GM12878 (cell line): ENCODE data around the gene KLC3. TPM values are rescaled to one million over a fixed set of nuclear protein-coding genes. Genes with fewer than 3 reads are reported as not detected.

ENCODE experiments used
- ATAC-seq: fragments of 200-7000 bp; cut with Tn5 transposase; 3 replicates; pipeline ENCODE4 v1.9.1; 2020; ENCODE audit warnings: mild to moderate bottlenecking, moderate library complexity
- BruUV-seq: library from RNA; stranded (reverse); fragments of 400-500 nt; replicated peaks from 2 replicates; lab custom pipeline; 2021; lab: Mats Ljungman, UMichigan
- CTCF ChIA-PET: fragments of 300-600 bp; sonication (Branson Sonifier 250); formaldehyde crosslinking; extraction: SDS; loops from one replicate; lab custom pipeline; 2021; ENCODE audit warnings: inconsistent platforms; lab: Yijun Ruan, JAX
- POLR2A ChIA-PET: fragments of 350-600 bp; formaldehyde crosslinking; extraction: SDS; loops from one replicate; lab custom pipeline; 2021; ENCODE audit warnings: inconsistent platforms; lab: Charles Lee
- RAD21 ChIA-PET: fragments of 300-600 bp; sonication (Branson Sonifier 250); formaldehyde crosslinking; loops from one replicate; lab custom pipeline; 2023; ENCODE audit warnings: antibody characterized with exemption; ENCODE audit not compliant: unreplicated experiment; lab: Charles Lee
- SMC1A ChIA-PET: fragments of 300-600 bp; sonication (Branson Sonifier 250); formaldehyde crosslinking; loops from one replicate; lab custom pipeline; 2023; ENCODE audit not compliant: unreplicated experiment, uncharacterized antibody; lab: Charles Lee
- DNase-seq: peaks from one replicate; pipeline ENCODE4 v3.0.0-alpha.2; 2011; ENCODE audit warnings: low read depth, low spot score
- FAIRE-seq: peaks from 3 replicates; lab custom pipeline; 2011; peaks lifted over from hg19 to GRCh38; lab: Jason Lieb, UNC
- H2AFZ ChIP-seq: 2 replicates; pipeline ENCODE4 v1.6.0; 2011; ENCODE audit warnings: low read depth, low read length, control low read depth; ENCODE audit not compliant: control insufficient read depth
- H3K27ac ChIP-seq: 2 replicates; pipeline ENCODE4 v1.5.1; 2011; ENCODE audit warnings: control low read depth; ENCODE audit not compliant: control insufficient read depth, insufficient read depth
- H3K27me3 ChIP-seq, 2 experiments: replicated peaks in 1 of 2; 2 replicates each; pipeline versions ENCODE4 v1.6.0 to v1.6.1; 2011; ENCODE audit warnings: low read length in 1 of 2; ENCODE audit not compliant: control insufficient read depth in 2 of 2, insufficient read depth in 2 of 2
- H3K36me3 ChIP-seq, 2 experiments: 2 replicates each; pipeline ENCODE4 v1.5.1; 2011; ENCODE audit warnings: low read length in 1 of 2; ENCODE audit not compliant: control insufficient read depth in 2 of 2, insufficient read depth in 2 of 2
- H3K4me1 ChIP-seq: 2 replicates; pipeline ENCODE4 v1.6.1; 2011; ENCODE audit warnings: mild to moderate bottlenecking, low read length, moderate library complexity, mixed read lengths; ENCODE audit not compliant: control insufficient read depth, insufficient read depth
- H3K4me2 ChIP-seq: 2 replicates; pipeline ENCODE4 v1.6.0; 2011; ENCODE audit warnings: control low read depth; ENCODE audit not compliant: control insufficient read depth, insufficient read depth
- H3K4me3 ChIP-seq: fragments of 200-600 bp; sonication (generic); 2 replicates; pipeline ENCODE4 v1.5.1; 2016
- H3K79me2 ChIP-seq: 2 replicates; pipeline ENCODE4 v1.6.0; 2011; ENCODE audit warnings: low read length; ENCODE audit not compliant: control insufficient read depth, insufficient read depth
- H3K9ac ChIP-seq: 2 replicates; pipeline ENCODE4 v1.8.0; 2011; ENCODE audit warnings: low read length, control low read depth, mixed read lengths; ENCODE audit not compliant: control insufficient read depth, insufficient read depth
- H3K9me3 ChIP-seq: replicated peaks from 3 replicates; pipeline ENCODE4 v1.5.1; 2011; ENCODE audit warnings: mild to moderate bottlenecking, low read length; ENCODE audit not compliant: control insufficient read depth, insufficient read depth
- H4K20me1 ChIP-seq: 2 replicates; pipeline ENCODE4 v1.6.0; 2011; ENCODE audit not compliant: control insufficient read depth, insufficient read depth
- HDGF ChIP-seq: fragments of 450-650 bp; IDR thresholded peaks from 2 replicates; pipeline ENCODE4 v1.6.1; 2016; ENCODE audit warnings: antibody characterized with exemption
- IRF3 ChIP-seq: fragments of 450-650 bp; IDR thresholded peaks from 2 replicates; pipeline ENCODE4 v1.6.1; 2014; ENCODE audit warnings: mild to moderate bottlenecking
- JUNB ChIP-seq: IDR thresholded peaks from 2 replicates; pipeline ENCODE4 v1.6.1; 2016; ENCODE audit warnings: antibody characterized with exemption, mild to moderate bottlenecking
- JUND ChIP-seq: IDR thresholded peaks from 2 replicates; pipeline ENCODE4 v1.6.1; 2012; ENCODE audit warnings: low read depth, mild to moderate bottlenecking, low read length, improper control_type of control experiment, moderate library complexity
- PML ChIP-seq: IDR thresholded peaks from 2 replicates; pipeline ENCODE4 v1.6.1; 2012; ENCODE audit warnings: low read length, inconsistent platforms
- POLR2AphosphoS5 ChIP-seq: IDR thresholded peaks from 2 replicates; pipeline ENCODE4 v1.6.1; 2011; ENCODE audit warnings: mild to moderate bottlenecking, low read length, inconsistent platforms
- SIX5 ChIP-seq: IDR thresholded peaks from 2 replicates; pipeline ENCODE4 v1.6.1; 2011; ENCODE audit warnings: mild to moderate bottlenecking, low read depth, low read length, moderate library complexity; ENCODE audit not compliant: severe bottlenecking
- TAF1 ChIP-seq: IDR thresholded peaks from 2 replicates; pipeline ENCODE4 v1.6.1; 2011; ENCODE audit warnings: mild to moderate bottlenecking, low read depth, low read length, borderline replicate concordance
- TCF12 ChIP-seq: IDR thresholded peaks from 2 replicates; pipeline ENCODE4 v1.6.1; 2011; ENCODE audit warnings: low read depth, mild to moderate bottlenecking, low read length
- YY1 ChIP-seq: IDR thresholded peaks from 2 replicates; pipeline ENCODE4 v1.6.1; 2011; ENCODE audit warnings: low read depth, mild to moderate bottlenecking, low read length
- WGBS: methylation state at CpG from one replicate; pipeline ENCODE4 v1.1.6; 2016; ENCODE audit warnings: low lambda C conversion rate; ENCODE audit not compliant: insufficient replicate concordance, insufficient coverage; ENCODE audit errors: missing lambda C conversion rate; 5-methylcytosine and 5-hydroxymethylcytosine counted together
- in situ Hi-C: fragments of 300-500 bp; cut with MboI; formaldehyde crosslinking; loops from 9 replicates; pipeline ENCODE4 v1.14.3; 2018; ENCODE audit warnings: mixed read lengths
- intact Hi-C: fragments of 100-400 bp; cut with micrococcal nuclease; formaldehyde crosslinking; loops from one replicate; pipeline ENCODE4 v1.14.2; 2022; ENCODE audit not compliant: unreplicated experiment
- polyA plus RNA-seq, 11 experiments: library from polyadenylated mRNA; depleted of rRNA in 4 of 11; unstranded in 6 of 11; stranded (reverse) in 5 of 11; fragments of >200 nt; fragmentation: Nextera tagmentation in 4 of 11; fragmentation: Illumina TruSeq in 1 of 11; extraction: Ambion mirVana in 4 of 11; extraction: Trizol in 1 of 11; gene quantifications; 1 replicate in 1 of 11; 2 replicates in 10 of 11; pipeline versions ENCODE4 v1.2.1 to v1.2.3, GENCODE V29; 2011 to 2016; ENCODE audit warnings: inconsistent platforms in 2 of 11, missing spikeins in 2 of 11, low read depth in 1 of 11
- total RNA-seq, 4 experiments: library from RNA; depleted of rRNA in 3 of 4; stranded (reverse); fragments of >200 nt in 3 of 4; fragmentation: Illumina TruSeq in 1 of 4; extraction: Trizol in 1 of 4; gene quantifications; 2 replicates each; pipeline versions ENCODE4 v1.2.1 to v1.2.3, GENCODE V29; 2013 to 2021

The KLC3 gene
- total and polyA plus RNA-seq, 10 of the 15 experiments (the other 5 are each of a cell fraction or from before 2014, with no cell fraction given), result 0.03 to 0.38 (median 0.28) TPM; not detected in 5

- no peak for TF ChIP-seq PML
Measured at GRCh38 chr19:45295873-45296272, 44.7 kb upstream of the KLC3 start (continued).

- FAIRE-seq, result no peak
- SMC1A ChIA-PET, result no interaction called here
- no peaks in the 10 kb centered on the region; a peak in 1 of 4 replicates for H3K36me3 ChIP-seq
Measured at GRCh38 chr19:45296355-45296754, 44.2 kb upstream of the KLC3 start.

GRCh38 chr19:45297674-45298073, 42.9 kb upstream of the KLC3 start:
- no peaks in the 10 kb centered on the region for H3K79me2 ChIP-seq
- WGBS, result 100% methylated on average over 1 of the region's 18 CpGs
- RAD21 ChIA-PET, result no interaction called here
- SMC1A ChIA-PET, result no interaction called here
- no TSS peak for BruUV-seq
- no peaks in the 10 kb centered on the region; a peak in 1 of 4 replicates for H3K36me3 ChIP-seq
- no peak for DNase-seq
- TF ChIP-seq HDGF (no peak), IRF3 (no peak), JUNB (no peak), POLR2AphosphoS5 (no peak), JUND (no peak), TAF1 (no peak)
- H3K27me3 ChIP-seq, result no peaks in the 10 kb centered on the region
- no peak overlapping the region for H3K9ac ChIP-seq
- POLR2A ChIA-PET, result no interaction called here
- H4K20me1 ChIP-seq, result no peaks in the 10 kb centered on the region
- H3K9me3 ChIP-seq, result no peaks in the 10 kb centered on the region
- intact Hi-C loops (no loop called here), in situ Hi-C loops (no loop called here)
- ATAC-seq, result no peak
- CTCF ChIA-PET, result no interaction called here
- H3K27ac ChIP-seq, result no peak overlapping the region
- no peak for FAIRE-seq
- no peaks in the 10 kb centered on the region for H3K4me1 ChIP-seq
- H3K4me3 ChIP-seq, result no peak overlapping the region
- no peak overlapping the region for H2AFZ ChIP-seq
- no peak overlapping the region for H3K4me2 ChIP-seq

More at GRCh38 chr19:45296355-45296754, 44.2 kb upstream of the KLC3 start:
- peak; percentile 57; the same call in 1 of the 3 replicates for ATAC-seq
- WGBS, result 99% methylated on average over 4 of the region's 4 CpGs
- Histone ChIP-seq H3K79me2 (no peaks in the 10 kb centered on the region), H3K9ac (no peak overlapping the region), H3K4me3 (no peak overlapping the region), H3K27ac (no peak overlapping the region), H4K20me1 (no peaks in the 10 kb centered on the region), H3K27me3 (no peaks in the 10 kb centered on the region), H3K4me1 (no peaks in the 10 kb centered on the region), H3K4me2 (no peak overlapping the region)
- in situ Hi-C loops, result no loop called here
- CTCF ChIA-PET, result interaction anchor here (1.0 kb wide), 1 partner anchor 22 kb away, joined by 3 read pairs; no protein-coding TSS in a partner anchor
- POLR2A ChIA-PET, result no interaction called here
- DNase-seq, result no peak
- TF ChIP-seq YY1 (peak; percentile 43; the same call in 1 of the 2 replicates), SIX5 (peak; percentile 49), TCF12 (no peak)
- TF ChIP-seq, all 136 proteins: peak for 2
- RAD21 ChIA-PET, result no interaction called here
- Histone ChIP-seq H2AFZ (no peak overlapping the region), H3K9me3 (no peaks in the 10 kb centered on the region)
- no TSS peak for BruUV-seq
- intact Hi-C loops, result no loop called here
